SK-N-DZ (cell line): ENCODE data around the gene CAMTA1.
A peak's percentile ranks its signal among the peaks of the same experiment; 100 is the strongest.
"Not testable (repeated sequence)": the region's sequence is repeated elsewhere in the genome, so short reads cannot be mapped to it uniquely, and the experiment has no call there.

Experiments used
- DNase-seq: peaks from one replicate; pipeline ENCODE4 v3.0.0-alpha.2; 2015; ENCODE audit warnings: low spot score

Gene CAMTA1

DNA sequence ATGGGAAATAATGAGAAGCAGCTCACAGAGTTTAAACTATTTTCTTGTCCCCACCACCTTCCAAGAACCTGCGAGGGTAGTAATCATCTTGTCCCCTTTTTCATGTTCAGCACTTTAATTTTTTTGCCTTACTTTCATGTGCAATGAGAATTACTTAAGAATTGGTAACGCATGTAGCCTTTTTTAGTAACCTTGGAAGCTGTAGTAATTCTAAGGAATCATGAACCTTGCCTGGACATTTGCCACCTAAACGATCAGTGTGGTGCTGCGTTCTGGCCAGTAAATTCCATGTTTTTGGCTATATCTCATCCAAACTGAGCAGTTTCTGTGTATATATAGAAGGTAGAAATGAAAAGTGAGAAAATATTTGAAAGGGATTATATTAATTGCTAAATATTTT is 981.9 kb downstream of the CAMTA1 start:
- DNase-seq = no peak

DNA sequence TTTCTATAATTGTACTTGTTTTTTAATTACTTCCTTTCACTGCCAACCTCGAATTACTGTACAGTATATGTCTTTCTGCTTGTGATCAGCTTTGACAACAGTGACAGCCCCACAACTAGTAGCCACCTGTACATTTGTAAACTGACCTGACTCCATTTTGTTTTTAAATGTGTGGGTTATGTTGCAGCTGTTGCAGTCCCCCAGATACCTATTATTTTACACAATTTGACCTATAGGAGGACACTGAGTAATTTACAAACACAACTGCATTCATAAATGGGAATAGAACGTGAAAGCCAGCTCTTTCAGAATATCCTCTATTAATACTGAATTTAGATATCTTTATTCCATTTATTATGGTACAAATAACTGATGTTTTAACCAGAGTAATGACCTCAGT is 983.3 kb downstream of the CAMTA1 start:
- no peak for DNase-seq

DNA sequence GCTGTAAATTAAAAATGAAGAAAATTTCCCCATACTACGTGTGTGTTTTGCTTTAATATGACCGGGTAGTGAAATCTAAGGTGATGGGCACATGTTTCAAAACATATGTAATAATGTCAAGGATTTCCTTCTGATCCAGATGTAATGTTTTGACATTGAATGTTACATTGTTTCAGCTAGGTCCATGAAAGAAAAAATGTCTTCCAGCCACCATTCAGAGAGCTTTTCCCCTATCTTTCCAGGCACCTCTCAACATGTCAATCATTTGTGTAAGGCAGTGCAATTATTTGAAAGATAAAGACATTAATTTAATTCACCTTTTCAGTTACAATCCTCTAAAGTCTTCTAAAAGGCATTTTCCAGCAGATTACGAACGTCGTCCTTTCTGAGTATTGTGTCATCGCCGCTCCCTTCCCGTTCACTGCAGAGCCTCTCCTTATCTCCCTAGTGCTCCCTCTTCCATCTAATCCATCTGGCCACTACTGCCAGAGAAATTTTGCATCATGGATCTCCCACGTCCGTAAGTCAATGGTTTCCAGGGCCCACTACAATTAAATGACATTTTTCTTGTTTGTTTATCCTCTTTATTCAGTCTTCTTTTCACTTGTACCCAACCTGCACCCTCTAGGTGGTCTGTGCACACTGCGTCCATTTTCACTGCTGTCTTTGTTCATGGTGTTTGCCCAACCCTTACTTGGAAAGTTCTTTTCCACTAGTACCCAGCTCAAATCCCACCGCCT is 984.6 kb downstream of the CAMTA1 start:
- DNase-seq = no peak

DNA sequence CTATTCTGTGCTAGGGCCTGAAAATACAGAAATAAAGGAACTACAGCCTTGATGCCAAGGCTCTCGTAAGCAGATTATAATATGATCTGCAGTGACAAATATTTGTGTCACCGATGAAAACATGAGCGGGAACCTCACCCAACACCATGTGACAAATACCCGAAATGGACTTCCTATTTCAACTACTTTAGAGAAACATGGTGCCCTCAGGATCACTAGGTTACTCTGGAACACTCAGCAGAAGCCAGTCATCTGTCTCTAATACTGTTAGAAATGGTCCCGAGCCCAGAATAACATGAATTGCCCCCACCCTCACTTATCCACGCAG is 985.4 kb downstream of the CAMTA1 start:
- no peak for DNase-seq

DNA sequence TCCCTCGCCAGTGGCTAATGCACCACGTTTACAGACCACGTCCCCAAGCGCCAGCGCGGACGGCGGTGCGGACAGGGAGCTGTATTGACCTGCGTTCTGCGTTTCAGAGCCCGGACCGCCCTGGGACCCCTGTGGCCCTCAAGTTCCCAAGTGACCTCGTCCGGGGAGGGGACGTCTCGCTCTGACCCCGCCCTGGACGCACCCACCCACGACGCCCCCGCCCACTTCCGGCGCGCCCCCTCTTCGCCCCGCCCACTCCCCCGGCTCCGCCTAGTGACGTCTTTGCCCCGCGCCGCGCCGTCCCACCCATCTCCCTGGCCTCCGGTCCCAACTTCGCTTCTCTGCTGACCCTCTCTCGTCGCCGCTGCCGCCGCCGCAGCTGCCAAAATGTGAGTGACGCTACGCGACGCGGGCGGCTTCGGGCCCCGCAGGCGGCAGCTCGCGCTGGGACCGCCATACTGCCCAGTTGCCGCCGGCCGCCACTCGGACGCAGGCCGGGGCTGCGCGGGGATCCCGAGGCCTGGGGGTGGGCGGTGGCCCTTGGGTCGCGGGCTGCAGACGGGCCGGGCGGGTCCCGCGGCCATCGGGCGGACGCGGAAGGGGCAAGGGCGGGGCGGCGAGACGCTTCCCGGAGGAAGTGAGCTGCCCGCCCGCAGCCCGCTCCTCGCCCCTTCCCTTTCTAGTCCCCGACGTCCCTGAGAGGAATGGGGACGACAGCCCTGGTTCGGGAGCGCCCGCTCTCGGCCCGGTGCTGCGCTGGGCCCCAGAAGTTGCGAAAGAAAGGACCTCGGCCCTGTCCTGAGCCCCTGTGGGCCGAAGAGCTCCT is 986.0 kb downstream of the CAMTA1 start, which contains the start of gene VAMP3:
Gene VAMP3, plus strand, starts transcription at position 300 of the 826 bp plus-strand sequence. Its CDS starts 88 bp downstream, at position 388.
- DNase-seq = peak; percentile 50

DNA sequence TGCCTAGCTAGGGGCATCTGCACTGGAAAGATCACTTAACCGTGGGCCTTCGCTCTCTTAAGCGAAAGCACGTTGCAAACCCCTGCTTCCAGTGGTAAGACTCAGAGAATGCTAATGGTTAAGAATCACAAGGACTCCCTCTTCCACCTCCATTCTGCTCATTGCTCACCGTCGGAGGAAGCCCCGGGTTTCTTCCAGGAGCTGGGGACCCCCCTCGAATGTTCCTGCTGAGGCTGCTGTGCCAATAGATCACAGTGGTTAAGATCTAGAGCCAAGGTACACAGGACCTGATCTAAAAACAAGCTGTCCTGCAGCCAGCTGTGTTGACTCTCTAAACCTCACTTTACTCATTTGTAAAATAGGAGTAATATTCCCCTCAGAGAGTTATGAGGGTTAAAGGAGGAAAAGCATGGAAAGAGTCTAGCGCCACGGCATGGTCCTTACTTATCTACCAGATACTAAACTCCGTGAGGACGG is 986.6 kb downstream of the CAMTA1 start:
- no peak for DNase-seq

DNA sequence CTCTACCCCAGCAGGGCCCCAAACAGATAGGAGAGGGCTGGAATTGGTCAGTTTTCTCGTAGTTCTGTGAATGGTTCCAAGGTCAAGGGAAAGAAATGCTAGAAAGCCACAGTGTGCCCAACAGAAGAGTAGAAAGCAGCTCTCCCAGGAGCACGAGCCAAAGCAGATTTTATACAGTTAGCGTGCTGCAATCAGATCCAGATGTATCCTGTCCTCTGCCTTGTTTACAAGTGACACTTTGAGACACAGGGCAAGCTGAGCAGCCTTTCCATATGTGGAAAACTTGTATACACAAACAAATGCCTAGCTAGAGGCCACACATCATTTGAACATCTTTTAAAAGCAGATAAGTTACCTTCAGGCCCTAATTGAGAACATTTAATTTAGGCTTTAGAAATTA is 992.3 kb downstream of the CAMTA1 start:
- no peak for DNase-seq

DNA sequence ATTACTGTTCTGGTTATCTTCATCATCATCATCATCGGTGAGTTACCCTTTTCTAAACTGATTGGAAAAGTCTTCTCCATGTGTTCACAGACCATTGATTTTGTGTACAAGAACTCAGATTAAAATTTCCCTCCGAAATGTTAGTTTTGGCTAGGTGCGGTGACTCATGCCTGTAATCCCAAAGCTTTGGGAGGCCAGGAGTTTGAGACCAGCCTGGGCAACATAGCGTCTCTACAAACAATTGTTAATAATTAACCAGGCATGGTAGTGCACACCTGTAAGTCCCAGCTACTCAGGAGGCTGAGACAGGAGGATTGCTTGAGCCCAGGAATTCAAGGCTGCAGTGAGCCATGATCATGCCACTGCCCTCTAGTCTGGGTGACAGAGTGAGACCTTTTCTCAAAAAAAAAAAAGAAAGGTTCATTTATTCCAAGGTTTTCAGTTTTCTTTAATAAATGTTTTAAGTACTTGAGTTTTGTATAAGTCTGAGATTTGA is 992.9 kb downstream of the CAMTA1 start:
- no peak for DNase-seq

DNA sequence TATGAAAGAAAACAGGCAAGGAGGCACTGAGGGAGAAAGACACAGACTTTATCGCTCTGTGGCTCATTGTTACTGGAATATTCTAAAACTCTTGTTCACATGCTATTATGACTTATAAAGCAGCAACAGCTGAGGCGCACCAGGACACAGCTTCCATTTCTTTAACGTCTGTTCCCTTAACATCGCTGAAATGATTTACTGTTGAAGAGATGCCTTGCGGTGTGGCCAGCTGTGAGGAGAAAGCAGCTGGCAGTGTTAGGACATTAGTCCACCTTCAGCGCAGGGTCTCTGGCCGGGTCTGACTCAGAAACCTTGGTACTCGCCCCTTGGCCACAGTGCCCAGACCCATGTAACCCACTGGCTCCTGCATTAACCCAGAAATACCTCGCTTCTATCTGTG is 995.7 kb downstream of the CAMTA1 start:
- no peak for DNase-seq

DNA sequence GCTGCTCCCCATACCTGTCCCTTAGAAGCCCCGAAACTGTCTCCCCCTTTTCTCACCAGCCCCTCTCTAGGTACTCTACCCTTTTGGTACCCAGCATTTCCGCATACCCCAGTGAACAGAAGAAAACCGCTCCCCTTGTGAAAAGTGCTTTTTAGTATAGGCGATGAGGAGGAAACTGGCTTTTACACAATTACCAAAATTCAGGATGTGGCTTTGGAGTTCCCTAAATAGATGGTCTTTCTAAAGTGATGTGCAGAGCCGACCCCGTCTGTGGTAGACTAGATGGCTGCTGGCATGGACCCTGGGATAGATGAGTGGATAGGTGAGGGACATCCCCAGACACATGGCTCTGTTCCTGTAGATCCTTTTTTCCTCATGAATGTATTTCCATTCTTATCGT is 996.2 kb downstream of the CAMTA1 start:
- DNase-seq = no peak

DNA sequence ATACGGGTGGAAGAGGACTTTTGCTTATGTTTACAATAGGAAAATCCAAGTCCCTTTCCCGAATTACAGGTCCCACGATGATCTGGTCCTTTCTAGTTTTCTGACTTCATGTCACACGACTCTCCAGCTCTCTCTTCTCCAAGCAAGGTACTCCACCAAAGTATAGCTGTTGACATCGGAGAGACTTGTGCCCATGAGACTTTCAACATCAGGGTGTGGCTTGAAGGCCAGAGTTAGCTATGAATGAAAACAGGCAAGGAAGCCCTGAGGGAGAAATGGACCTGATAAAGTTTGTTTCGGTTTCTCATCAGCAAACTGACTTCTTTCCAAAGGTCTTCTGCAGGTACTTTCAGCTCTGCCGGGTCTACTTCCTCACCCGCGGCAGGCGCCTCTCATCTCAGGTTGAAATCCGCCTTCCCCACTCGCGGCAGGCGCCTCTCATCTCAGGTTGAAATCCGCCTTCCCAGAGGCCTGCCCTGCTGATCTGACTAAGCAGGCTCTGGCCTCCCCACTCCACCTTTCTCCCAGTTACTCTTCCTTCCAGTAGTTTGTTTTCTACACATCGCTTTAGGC is 996.8 kb downstream of the CAMTA1 start:
- DNase-seq = no peak

DNA sequence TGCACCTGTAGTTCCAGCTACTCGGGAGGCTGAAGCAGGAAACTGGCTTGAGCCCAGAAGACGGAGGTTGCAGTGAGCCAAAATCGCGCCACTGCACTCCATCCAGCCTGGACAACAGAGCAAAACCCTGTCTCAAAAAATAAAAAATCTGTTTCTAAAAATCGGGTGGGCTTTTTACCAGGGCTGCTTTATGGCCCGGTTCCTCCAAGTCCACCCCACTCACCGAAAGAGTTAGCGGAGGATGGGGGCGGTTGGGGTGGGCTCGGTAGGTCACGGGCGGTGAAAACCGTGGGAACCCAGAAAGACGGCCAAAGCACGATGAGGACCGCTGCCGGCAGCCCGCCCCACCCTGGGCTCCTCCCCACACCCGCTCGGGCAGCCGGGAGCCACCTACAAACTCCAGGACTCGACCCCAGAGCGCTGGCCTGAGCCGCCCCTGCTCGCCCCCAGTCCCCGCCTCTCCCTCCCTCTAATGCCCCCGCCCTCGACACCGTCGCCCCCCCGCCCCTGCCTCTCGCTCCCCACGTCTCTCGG is 998.0 kb downstream of the CAMTA1 start:
- peak; percentile 64 for DNase-seq

DNA sequence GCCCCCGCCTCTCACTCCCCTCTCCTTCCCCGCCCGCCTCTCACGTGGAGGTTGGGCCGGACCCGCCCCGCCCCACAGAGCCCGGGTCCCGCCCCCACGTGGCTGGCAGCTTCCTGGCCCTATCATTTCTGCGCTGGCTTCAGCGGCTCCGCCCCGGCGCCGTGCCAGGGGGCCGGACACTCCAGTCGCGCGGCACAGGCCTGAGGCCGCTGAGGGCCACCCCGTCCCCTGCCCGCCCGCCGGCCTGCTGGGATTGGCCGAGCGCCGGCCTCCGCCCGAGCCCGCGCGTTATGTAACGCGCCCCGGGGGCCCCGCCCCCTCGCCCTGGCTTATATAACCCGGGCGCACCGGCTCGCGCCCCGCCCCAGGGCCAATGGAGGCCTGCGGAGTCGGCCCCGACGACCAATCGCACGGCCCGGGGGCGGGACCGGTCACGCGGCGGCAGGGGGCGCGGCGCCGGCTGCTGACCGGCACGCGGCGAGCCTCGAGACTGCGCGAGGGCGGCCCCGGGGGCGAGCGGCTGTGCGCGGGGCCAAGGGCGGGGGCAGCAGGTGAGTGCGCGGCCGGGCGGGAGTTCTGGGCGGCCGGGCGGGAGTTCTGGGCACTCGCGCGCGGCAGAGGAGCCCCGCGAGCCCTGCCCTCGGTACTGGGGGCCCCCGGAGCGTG is 998.7 kb downstream of the CAMTA1 start, which contains the start of gene PER3:
Gene PER3, plus strand, starts transcription at position 466 of the 666 bp plus-strand sequence. CDS start 587 bp downstream, outside the sequence.
- DNase-seq = peak; percentile 92

DNA sequence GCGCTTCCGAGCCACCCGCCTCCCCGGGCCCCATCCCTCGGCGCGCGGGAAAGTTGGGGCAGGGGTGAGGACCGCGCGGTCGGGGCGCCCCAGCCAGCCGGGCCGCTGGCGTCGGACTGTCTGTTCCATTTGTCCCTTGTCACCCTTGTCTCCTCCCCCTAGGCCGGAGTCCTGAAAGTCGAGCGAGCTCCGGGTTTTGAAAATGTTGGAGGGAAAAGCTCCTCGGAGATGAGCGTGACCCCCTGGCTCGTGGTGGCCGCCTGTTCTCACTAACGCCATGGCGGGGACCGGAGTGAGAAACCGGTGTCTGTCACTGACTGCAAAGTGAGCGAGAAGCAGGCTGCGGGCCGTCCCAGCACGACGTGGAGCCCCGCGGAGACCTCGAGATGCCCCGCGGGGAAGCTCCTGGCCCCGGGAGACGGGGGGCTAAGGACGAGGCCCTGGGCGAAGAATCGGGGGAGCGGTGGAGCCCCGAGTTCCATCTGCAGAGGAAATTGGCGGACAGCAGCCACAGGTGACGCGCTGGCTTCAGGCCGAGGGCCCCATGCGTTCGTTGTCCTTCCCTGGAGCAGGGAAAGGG is 999.3 kb downstream of the CAMTA1 start:
- no peak for DNase-seq

DNA sequence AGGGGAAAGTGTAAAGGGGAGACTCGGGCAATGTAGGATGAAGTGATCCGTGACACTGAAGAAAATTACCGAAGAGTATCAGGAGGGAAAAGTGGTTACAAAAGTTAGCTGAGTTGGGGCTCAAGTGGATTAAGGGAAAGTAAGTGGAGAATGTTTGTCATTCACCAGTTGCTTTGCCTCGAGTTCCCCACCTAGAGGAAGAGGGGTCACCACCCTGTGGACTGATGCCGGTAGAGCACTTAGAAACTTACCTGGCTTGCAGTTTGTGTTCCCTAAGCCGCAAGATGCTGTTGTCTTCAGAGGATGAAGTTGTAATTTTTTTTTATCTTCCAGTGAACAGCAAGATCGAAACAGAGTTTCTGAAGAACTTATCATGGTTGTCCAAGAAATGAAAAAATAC is 999.9 kb downstream of the CAMTA1 start:
- DNase-seq = no peak

DNA sequence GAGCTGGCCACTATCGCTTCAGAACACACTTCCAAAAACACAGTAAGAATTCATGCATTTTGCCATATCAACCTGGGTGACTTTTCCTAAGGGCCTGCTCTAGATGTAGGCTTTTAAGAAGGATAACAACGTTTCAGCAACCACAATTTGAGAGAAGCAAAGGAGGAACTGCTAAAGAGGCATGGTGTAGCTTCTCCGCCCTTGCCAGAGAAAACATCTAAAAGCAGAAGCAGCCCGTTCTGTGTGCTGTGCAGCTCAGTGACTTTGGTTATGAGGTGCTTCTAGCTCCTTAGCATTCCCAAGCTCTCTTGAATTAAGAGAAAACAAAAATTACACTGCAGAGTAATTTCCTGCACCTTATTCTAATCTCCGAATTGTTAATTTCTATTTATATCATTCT is 1001.5 kb downstream of the CAMTA1 start:
- no peak for DNase-seq

DNA sequence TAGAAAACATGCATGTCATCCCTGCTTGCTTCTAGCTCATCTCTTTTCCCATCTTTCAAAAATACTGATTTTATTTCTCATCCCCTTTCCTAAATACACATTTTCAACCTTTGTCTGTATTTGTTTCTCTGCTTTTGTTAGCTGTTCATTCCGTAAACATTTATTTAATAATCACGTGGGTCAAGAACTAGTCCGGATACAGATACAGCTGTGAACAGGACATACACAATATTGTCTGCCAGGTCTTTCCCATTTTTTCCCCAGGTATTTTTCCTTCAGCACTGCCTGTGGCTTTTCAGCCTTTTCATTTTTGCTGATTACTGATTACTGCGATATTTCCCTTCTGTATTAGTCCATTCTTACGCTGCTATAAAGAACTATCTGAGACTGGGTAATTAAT is 1004.6 kb downstream of the CAMTA1 start:
- DNase-seq = no peak

DNA sequence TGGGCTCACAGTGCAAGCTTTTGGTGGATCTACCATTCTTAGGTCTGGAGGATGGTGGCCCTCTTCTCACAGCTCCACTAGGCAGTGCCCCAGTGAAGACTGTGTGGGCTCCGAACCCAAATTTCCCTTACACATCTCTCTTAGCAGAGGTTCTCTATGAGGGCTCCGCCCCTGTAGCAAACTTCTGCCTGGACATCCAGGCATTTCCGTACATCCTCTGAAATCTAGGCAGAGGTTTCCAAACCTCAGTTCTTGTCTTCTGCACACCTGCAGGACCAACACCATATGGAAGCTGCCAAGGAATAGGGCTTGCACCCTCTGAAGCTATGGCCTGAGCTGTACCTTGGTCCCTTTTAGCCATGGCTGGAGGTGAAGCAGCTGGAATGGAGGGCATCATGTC is 1005.8 kb downstream of the CAMTA1 start:
- DNase-seq = not testable (repeated sequence)

DNA sequence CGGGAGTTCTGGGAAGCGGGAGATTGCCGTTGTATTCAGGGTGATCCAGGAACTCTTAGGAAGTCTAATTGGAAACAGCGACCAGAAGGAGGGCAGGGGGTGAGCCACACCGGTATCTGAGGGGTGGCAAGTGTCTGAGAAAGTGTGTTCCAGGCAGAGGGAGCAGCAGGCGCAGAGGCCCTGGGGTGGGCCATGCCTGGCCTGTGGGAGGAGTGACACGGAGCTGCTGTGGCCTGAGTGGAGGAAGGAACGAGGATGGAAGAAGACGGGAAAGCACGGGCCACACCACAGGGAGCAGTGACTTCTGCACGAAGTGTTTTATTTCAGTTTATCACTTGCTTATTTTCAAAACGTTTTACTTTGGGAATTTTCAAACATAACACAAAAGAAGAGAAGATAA is 1010.2 kb downstream of the CAMTA1 start:
- no peak for DNase-seq

DNA sequence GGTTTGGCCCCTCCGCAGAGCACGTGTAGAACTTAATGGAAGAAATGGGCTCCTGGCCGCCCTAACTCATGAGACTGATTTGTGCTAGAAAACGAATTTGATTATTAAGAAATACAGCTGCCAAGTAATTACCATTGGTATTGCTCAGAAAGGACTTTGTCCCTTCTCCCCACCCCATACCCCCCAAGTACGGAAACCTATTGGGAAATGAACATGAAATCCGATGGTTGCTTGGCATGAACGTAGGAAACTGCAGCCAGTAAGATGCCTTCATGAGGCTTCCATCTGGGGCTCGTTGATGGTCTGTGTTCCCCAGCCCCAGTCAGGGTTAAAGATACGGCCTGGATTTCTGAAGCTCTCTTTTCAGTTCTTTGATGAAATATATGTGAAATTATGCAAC is 1020.2 kb downstream of the CAMTA1 start:
- no peak for DNase-seq

DNA sequence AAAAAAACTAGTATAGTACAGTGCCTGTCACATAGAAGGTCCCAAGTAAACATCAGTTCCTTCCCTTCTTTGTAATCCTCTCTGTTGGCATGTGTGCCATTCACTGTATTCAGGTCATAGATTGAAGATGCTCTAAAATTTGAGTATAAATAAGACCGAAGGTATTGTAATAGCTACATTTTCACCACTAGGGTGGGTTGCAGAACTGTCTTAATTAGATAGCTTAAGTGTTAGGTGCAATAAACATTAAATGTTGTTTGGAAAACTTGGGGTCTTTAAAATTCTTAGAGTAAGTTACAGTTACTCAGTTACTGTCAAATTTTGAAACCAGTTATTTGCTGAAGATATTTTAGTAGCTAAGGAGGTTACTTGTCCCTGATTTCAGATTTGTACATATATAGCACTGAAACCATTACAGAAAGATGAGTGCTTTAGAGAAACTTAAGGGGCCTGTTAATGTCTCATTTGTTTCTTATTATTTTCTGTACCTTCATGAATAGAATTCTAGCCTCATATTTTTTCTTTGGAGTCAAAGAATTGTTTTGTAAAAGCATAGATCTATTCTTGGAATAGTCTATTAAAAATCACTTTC is 1023.1 kb downstream of the CAMTA1 start:
- DNase-seq = peak; percentile 15
